ENCODE measurements around the gene RER1.
"Not testable (repeated sequence)": the region's sequence is repeated elsewhere in the genome, so short reads cannot be mapped to it uniquely, and the experiment has no call there.

RER1 gene

DNA sequence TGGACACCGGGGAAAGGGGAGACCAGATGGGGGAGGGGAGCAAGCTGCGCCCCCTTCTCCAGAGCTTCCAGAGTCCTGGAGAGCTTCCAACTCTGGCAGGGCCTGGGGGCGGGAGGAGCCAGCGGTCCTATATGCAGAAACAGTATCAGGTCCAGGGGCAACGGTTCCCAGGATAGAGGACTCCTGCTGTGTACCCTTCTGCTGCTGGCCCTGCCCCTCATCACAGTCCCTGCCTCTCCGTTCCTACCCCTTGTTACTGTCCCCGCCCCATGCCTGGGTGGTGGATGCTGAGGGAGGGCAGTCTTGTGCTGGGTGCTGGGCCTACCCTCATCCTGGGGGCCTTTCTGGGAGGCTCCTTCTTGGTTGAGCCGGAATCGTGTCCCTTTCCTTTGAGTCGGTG lies 39.9 kb downstream of the RER1 start:
- no peak for DNase-seq

DNA sequence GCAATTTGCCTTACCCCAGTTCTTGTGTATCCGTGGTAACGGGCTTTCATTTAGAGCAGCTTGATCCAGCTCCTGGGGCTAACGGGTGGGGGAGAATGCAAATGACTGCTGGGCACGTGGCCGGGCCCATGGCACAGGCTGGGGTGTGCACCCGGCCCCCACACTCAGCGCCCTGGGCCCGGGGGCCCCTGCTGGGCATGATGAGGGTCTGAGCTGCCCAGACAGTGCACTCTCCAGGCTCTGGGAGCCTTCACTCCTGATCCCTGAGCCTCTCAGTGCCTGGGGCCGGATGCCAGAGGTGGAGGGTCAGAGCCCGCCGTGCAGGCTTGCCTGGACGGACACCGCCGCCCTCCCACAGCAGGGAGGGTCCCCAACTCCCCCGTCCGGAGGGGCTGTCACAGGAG lies 40.8 kb downstream of the RER1 start:
- no peak for DNase-seq

DNA sequence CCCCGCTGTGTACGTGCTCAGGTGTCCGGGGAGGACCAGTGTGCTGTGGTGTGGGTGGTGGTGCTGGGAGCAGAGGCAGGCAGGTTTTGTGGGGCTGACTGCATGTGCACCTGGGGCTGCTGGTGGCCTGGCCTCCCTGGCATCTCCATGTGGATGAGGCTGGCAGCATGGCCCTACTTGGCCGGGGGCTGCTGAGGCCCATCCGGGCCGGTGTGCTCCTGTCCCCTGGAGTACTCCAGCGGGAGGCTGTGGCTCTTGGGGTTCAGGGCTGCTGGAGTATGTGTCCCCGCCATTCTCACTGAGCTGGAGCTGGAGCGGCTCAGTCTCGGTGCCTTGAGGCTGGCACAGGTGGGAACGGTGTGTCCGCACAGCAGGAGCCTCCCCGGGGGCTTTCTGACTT lies 41.6 kb downstream of the RER1 start:
- DNase-seq = no peak

DNA sequence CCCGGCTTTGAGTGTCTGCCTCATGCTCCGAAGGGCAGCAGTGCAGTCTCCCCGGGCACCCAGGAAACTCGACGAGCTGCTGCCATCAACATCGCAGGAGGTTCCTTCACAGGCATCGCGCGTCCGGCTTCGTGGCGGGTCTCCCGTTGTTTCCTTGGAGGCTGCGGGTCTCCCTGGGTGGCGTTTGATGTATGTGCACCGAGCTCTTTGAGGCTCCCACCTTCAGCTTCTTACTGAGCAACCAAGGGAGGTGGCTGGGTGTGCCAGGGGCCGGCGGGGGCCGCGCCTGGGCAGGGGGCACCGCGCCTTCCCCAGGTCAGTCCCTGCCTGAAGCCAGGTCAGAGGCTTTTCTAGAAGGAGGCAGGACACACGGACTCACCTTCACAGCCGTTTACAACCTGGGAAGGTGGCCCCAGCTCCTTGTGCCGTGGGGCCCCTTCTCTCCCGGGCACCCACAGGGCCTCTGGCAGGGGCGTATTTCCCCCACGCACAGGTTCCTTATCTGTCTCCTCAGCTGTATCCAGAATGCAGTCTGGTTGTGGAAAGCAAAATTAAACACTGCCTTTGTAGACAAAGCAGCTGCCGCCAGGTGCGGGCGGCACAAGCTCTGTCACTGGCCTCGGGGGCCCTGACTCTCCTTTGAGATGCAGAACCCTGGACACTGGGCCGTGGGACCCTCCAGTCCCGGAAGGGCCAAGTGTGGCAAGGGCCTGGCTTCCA lies 42.5 kb downstream of the RER1 start:
- DNase-seq = no peak

DNA sequence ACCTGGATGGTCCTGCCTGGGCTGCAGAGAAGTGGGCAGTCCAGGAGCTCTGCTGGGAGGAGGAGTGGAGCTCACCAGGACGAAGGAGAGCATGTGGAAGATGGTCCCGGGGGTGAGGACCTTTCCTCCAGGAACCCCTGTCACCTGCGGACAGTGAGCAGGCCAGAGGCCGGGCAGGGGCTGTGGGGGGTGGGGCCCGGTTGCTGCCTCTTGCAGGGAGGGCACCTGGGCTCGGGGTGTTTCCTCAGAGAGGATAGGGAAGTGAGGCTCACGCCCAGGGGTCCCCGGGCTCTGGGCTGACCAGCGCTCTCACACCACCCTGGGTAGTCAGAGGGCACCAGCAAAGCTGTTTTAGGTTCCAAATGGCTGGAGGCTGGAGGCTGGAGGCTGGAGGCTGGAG lies 43.5 kb downstream of the RER1 start:
- no peak for DNase-seq

DNA sequence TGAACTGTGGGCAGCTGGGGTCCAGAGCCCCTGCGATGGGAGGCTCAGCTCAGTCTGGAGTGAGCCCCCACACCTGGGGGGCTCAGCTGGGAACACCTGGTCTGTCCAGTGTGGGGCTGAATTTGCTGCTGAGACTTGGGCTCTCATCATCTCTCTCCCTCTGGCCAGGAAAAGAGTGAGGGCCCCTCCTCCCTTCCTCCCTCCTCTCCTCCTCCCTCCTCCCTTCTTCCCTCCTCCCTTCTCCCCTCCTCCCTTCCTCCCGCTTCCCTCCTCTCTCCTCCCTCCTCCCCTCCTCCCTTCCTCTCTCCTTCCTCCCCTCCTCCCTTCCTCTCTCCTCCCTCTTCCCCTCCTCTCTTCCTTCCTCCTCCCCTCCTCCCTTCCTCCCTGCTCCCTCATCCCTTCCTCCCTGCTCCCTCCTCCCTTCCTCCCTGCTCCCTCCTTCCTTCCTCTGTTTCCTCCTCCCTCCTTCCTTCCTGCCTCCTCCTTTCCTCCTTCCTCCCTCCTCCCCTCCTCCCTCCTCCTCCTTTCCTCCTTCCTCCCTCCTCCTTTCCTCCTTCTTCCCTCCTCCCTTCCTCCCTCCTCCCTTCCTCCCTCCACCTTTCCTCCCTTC lies 44.2 kb downstream of the RER1 start:
- no peak for DNase-seq

DNA sequence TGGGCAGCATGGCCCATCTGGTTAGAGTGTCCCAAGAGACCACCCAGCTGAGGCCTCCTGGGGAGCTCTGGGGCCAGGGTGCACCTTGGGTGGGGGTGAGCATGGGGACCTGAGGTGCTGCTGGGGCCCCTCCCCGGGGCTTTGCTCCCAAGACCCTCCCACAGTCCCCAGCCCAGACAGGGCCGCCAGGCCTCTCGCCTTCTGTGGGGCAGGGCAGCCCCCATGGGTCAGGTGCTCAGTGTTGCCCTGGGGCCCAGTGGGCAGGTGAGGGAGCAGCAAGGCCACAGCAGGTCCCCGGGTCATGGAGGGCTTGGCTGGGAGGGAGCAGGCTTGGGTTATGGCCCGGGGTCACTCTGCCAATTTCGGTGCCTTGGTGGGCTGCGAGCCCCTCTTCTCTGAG lies 45.2 kb downstream of the RER1 start:
- no peak for DNase-seq

DNA sequence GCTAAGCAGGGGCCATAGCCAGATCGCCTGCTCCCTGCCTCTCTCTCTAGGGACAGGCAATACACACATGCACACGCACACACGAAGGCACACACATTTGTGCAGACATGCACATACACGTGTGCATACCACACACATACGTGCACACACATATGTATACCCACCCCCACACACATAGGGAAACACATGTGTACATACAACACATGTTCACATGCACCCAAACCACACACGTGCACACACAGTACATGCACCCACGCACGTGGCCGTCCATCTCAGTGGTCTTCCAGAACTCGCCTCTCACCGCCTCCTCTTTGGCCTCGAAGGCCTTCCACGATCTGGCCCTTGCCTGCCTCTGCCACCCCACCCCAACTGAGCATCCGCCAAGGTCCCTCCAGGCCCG lies 46.0 kb downstream of the RER1 start:
- no peak for DNase-seq

DNA sequence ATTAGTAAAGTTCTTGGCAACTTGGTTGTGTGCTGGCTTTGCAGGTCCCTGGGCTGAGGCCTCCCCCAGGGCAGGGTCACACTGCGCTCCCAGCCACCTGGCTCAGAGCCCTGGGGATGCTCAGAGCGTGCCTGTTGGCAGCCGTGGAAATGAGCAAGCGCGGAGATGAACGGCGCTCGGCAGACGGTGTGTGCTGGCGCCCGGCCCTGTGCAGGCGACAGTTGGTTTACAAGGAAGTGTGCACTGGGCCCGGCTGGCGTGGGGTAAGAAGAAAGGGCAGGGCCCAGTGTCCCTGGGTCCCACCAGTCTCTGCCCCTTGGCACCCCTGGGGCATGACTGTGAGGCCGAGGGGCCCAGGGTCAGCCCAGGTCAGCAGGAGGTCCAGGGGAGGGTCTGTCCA lies 46.4 kb downstream of the RER1 start:
- no peak for DNase-seq

DNA sequence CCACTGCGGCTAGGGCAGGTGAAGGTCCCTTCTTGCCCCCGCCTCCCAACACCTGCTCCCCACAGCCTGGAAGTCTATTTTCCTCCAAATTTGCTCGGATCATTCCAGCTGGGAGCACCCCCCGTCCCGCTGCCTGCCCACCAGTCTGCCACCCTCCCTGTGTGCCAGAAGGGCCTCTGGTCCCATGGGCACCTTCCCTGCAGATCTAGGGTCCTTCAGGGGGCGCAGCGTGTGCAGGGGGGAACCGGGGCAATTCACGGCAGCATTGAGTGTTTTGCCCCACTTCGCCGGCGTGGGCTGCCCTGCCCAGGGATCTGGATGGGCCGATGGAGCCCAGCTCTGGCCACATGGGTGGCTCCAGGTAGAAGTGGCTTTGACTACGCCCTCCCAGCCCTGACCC lies 47.0 kb downstream of the RER1 start:
- no peak for DNase-seq

DNA sequence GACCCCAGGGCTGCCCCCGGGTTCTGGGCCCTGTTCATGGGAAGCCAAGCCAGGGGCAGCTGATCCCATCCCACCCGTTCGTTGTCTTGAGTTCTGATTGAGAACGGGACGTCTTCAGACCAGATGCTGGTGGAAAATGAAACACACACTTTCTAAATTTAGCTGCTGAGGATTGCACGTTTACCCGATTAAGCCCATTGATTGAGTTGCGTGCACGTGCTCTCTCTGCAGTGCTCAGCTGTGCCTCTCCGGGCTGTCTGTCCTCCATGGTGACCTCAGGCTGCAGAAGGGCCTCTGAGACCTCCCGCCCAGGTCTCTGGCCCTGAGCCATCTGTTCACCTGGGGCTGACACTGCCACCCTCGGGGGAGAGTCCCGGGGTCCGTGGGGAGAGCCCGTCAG lies 47.7 kb downstream of the RER1 start:
- DNase-seq = no peak

DNA sequence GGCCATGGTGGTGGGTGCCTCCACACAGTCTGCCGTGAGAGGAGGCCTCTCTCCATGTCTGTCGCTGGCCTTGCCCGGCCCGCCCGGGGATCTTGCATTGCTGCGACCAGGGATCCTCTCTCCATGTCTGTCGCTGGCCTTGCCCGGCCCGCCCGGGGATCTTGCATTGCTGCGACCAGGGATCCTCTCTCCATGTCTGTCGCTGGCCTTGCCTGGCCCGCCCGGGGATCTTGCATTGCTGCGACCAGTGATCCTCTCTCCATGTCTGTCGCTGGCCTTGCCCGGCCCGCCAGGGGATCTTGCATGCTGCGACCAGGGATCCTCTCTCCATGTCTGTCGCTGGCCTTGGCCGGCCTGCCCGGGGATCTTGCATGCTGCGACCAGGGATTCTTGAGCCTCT lies 48.7 kb downstream of the RER1 start:
- DNase-seq = not testable (repeated sequence)

DNA sequence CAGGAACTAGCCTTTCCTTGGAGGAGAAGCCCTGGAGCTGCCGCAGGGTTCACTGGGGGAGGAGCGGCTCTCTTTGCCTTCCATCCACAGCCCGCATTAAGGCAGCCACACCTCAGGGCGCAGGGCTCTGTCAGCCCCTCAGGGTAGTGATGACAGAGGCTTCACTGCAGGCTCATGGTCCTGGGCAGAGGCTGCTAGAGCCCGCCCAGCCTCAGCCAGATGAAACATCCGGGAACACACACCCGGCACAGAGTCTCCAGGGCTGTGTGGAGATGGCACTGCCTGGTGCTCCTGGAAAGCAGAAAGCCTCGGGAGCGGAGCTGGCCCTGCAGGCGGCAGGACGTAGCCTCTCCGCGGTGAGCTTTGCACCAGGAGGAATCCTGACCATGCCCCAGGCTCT lies 50.1 kb downstream of the RER1 start:
- no peak for DNase-seq

DNA sequence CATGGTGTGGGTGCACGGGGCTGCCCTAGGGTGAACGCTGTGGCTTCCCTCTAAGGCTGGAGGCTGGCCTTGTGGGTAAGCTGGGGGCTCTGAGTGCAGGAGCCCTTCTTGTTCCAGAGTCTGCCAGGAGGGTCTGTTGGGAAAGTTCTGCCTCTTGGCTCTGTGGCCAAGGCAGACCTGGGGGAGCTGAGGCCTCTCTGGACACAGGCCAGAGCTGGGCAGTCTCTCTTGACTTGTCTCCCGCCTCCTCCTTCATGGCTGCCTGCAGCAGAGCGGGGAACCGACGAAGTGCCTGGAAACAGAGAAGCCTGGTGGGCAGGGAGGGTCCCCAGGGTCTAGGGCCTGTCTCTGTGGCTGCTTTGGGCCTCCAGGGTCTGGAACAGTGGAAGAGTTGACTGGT lies 51.0 kb downstream of the RER1 start:
- DNase-seq = no peak

DNA sequence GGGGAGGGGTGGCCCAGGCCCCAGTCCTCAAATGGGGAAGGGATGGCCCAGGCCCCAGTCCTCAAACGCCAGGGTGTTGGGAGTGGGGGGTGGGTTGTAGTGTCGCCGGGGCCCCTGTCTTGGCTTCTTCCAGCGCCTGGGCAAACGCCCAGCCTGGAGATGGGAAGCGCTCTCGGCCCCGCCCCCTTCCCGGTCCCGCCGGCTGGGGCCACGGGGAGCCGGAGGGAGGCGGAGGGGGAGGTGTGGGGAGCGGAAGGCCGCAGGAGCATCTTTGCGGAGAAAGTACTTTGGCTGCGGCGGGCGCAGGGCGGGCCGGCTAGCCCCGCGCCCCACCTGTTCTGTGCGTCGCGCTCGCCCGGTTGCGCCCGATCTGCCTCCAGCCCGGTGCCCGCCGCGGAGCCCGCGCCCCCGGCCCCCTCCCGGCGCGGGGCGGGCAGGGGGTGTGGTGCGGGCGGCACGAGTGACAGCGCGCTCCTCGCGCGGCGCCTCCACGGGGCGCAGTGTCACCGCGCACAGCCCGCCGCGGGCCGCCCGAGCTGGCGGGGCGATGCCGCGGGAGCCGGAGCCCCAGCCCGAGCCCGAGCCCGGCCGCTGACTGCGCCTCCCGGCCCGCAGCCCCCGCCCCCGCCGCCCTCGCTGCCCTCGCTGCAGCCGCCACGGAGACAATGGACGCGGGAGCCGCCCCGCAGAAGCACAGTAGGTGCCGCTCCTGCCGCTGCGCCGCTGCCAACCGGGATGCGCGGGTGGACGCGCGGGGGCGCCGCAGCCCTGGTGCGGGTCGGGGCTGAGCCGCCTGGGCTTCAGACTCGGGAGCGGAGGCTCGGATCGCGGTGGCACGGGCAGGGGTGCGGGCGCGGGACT lies 51.9 kb downstream of the RER1 start:
- DNase-seq = no peak

DNA sequence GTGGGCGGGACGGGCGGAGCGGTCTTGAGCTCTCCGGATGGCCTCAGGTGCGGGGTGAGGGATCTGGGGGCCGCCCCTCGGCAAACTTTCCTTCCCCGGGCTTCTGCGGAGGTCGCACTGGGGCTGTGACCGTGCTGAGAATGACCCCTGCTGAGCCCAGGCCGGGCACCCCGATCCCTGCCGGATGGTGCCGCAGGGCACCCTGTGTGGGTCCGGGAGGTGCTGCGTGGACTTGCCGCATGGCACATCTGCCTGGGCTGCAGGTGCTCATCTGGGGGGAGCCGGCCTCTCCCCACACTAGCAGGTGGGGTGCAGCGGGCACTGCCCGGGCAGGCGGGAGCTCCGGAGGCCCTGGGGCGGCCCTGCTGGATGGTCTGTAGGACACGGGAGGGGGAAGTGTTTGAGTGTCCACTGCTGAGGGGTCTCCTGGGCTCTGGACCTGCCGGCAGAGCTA lies 52.5 kb downstream of the RER1 start:
- DNase-seq = no peak

DNA sequence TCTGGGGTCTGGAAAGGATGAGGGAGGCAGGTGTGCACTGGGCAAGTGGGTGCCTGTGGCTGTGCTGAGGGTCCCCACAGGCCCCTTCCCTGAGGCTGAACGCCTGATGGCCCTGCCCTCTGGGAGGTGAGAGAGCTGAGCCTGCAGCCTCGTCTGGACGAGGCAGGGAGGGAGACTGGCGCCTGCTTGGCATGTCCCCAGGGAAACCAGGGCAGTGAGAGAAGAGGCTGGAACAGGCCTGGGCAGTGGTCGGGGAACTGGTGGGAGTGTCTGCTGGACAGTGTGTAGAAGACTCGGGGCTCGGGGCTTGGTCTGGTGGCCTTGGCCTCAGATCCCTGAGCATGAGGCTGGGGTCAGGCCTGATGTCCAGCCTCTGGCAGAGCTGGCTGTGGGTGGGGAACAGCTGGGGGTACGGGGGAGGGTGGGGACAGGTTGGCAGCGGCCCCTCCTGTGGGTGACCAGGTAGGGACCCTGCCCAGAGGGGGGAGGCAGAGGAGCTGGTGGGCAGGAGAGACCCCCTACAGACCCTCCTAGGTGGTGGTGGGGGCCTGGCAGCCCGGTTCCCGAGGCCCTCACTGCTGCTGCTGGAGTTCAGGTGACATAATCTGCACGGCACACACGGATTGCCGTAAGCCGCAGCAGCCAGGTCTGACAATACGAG lies 53.7 kb downstream of the RER1 start:
- DNase-seq = no peak

DNA sequence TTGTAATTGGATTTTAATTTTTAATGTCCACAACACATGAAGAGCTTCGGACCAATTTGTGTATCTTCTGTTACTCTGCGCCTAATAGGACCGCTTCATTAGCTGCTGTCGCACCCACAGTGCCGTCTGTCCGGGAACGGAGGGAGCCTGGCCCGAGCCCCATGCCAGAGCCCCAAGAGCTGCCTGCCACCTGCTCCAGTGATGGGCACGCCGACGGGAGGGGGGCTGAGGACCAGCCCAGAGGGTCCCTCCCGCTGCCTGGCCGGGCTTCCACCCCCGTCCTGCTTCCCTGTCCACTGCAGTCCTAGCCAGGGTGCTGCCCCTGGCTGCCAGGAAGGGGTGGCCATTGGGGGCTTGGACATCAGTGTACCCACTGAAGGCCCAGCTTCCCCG lies 54.2 kb downstream of the RER1 start:
- DNase-seq = no peak

DNA sequence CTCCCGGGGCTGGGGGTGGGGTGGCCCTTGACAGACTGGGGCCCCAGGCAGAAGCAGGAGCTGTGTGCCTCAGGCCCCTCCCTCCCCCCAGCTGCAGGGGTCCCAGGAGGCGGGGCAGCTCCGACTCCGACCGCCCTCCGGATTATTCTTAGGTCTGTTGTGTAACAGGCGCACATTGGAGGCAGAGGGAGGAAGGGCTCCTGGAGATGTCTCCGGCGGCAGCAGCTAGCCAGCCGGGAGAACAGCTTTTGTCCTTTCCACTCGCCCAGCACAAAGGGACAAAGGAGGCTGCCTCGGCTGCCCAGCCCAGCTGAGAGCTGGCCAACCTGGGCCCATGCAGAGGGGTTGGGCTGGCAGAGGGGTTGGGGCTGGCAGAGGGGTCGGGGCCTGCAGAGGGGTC lies 54.8 kb downstream of the RER1 start:
- no peak for DNase-seq

DNA sequence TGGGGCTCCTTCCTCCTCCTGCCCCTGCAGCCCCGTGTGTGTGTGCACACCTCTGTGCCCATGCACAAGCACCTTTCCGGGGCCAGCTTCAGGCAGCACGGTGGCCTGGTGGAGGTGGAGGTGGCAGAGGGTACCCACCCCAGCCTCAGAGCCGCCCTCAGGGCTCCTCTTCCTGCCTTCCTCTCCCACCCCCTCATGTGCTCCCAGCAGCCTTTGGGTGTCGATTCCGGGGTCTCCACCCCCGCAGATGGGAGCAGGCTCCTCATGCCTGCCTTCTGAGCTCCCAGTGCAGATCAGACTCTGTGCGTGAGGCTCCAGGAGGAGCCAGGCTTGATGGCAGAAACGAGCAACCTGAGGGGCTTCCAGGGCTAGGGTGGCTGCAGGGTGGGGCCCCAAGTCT lies 55.2 kb downstream of the RER1 start:
- no peak for DNase-seq

DNA sequence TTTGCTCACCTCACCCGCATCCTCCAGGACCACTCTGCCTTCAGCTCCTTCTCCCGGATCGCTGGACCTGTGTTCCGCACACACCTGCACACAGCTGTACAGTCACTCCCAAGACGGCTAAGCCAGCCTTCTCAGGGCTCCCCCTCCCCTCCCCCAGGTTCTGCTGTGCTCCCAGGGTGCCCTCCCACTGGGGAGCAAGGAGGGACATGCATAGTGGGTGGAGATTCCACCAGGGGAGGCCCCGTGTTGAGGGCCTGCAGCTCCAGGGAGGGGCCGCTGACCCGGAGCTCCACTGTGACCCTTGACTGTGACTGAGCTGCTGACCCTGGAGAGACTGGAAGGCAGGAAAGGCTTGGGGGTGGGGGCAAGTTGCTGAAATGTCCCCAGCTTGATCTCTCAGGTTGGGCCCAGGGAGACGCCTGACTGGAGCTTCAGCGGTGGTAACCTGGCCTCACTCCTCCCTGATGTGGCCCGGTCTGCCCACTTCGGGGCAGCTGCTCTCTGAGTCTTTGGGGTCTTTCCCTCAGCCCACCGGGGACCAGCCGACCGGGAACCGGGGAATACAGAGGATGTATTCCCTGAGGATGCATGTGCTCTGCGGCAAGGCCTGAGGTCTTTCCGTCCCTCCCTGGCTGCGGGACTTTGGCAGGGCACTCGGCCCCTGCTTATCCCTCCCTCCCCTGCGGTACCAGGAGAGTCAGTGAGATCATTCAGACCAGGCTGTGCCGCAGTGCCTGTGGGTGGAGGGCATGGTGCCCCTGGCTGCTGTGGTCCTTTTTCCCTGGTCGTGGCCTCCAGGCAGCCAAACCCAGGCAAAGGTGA lies 55.8 kb downstream of the RER1 start:
- DNase-seq = no peak

DNA sequence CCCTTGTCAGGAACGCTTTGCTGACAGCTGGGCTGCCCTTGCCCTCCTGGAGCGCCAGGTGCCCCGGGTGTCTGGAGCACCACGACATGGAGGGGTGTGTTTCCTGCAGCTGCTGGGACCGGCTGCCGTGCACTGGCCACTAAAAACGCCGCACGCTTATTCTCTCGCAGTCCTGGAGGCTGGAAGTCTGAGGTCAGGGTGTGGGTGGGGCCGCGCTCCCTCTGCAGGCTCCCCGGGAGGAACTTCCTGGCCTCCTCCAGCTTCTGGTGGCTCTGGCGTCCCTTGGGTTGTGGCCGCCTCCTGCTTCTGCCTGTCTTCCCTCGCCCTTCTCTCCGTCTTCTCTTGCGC lies 56.4 kb downstream of the RER1 start:
- no peak for DNase-seq
